ENCODE measurements around the gene SH3RF3.

The SH3RF3 gene

DNA sequence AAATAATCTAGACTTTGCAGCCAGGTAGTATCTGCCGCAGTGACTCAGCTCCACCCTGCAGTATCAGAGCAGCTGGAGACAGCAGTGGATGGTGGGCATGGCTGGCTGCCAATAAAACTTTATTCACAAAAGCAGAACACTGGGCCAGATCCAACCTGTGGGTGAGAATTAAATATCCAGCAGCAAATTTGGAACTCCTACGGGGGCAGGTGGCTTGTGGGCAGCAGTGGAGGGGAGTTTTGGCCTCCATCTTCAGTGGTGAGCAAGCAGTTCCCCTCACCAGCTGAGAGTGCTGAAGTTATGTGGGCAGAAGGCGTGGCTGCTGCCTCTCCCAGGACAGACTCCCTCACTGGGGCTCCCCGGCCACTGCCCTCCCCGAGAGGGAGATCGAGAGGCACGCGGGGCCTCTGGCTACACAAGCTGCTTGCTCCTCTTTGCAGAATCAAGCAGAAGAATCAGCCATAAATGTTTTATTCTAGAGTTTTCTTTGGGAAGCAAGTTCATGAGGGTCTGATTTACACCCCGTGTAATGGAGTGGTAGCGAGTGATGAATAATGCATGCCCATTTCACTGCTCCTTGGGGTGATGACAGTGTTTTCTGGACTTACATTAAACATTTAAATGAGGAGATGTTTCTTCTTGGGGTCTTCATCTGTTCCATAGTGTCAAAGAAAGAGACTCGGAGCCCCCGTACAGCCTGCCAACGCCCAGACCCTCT is 280.5 kb downstream of the SH3RF3 start:
- DNase-seq (ENCODE audit: low read depth in 2 of 2), result no peak

DNA sequence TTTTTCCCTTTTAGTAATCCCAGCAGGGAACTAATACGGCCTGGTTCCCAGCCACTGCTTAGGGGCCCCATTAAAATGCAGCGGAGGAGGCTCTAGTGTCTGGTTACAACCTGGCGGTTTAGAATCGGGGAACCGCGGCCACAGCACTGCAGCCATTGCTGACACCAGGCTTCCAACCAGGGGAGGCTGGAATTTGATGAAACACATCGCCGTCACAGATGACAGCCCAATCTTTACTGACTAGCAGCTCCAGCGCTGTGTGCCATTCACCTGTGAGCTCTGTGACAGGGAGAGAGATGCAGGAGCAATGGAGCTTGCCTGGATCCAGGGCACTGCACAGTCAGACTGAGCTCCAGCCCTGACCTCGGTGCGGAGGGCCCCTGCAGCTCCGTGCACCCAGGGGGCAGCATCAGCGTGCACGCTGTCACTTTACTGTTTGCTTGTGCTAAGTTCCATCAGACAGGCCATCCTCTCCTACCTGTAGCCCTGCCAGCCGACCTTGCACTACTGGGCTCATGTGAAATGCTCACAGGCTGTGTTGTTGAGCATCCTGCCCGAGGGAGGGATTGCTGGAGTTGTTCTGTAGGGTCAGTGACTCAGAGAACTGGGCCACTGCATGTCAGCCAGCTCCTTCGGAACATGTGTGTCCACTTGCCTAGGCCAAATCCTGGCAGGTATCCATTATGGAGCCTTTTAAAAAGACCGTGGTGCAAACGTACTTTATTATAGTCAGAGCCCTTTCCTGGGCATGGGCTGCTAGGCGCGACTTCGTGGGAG is 281.2 kb downstream of the SH3RF3 start:
- DNase-seq (ENCODE audit: low read depth in 2 of 2), result no peak

DNA sequence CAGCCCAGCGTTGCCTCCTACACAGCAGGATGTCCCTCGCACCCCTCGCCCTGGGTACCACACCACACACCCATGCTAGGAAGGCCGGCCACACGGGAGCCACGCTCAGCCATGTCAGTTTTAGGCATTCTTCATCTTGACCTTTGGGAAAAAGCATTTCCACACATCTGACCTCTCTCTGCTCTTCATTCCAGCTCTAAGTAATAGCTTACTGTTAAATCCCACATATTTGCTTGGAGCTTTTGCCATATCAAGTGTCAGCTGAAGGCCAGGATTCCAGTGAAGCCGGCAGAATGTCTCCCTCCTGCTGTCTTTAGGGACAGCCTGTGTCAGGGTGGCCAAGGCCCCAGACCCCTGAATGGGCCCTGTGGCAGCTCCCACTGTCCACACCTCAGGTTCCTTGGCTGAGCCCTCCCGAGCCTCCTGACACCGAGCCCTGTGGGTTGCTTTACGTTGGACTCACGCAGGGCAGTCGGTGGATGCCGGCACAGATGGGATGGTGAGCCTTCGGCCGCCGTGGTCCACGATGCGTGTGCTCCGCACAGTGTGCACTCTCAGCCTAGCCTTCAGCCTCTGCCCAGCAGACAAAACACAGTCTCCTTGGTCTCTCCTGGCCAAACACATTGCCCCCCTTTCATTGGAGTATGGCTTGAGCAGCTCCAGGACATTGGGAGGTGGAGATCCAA is 282.8 kb downstream of the SH3RF3 start:
- no peak for DNase-seq (ENCODE audit: low read depth in 2 of 2)

DNA sequence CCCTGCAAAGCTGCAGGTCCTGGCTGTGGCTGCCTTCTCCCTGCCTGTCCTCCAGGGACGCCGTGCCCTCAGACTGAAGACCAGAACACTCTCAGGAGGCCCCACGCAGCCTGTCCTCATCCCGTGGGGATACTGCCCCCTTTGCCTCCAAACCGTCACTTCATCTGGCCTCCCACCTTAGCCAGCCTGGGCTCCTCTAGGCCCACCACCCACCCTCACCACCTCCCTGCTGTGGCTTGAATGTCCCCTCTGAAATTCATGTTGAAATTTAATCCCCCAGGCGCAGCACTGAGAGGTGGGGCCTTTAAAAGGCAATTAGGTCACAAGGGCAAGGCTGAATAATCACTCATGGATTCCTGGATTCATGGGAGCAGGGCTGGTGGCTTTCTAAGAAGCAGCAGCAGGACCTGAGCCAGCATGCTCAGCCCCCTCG is 286.6 kb downstream of the SH3RF3 start:
- no peak for DNase-seq (ENCODE audit: low read depth in 2 of 2)

DNA sequence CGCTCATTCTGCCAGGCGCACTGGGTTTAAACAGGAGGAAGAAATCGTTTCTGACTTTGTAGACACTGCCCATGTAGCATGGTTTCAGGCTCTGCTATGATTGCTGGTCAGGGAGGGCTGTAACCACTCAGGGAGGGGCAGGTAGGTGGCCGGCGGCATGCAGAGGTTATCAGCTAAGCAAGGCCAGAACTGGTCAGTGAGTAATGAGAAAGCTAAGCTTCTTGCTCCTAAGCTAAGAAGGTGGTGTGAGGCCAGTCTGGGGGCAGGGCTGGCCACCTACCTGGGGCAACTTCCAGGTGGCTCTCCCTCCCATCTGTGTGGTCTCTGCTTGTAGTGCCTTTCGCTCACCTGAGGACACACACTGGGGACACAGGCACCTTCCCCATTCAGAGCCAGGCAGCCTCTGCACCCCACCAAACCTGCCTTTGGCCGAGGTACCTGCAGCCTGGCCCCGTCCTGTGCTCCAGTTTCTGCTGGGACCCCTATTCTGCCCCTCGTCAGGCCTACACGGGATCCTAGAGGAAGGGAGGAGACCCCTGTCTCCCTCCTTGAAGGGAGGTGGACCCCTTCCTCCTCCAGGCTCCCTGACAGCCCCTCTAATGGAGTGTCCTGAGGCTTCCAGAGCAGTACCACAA is 288.8 kb downstream of the SH3RF3 start:
- DNase-seq (ENCODE audit: low read depth in 2 of 2), result no peak

DNA sequence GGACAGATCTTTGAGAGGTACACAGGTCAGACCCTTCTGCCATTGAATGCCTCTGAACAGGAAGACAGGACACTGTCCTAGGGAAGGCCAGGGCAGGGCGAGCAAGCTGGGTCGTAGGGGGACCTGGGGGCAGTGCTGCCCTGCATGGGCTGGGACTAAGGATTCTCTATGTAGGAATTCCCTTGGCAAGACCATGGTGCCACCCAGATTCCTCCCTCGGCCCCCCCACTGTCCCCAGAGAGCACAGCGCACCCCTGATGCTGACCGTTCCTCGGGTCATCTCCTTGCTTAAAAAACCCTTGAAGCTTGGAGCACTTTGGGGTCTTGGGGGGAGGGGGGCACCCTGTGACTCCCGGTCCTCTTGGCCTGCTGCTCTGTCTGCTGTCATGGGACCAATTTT is 289.7 kb downstream of the SH3RF3 start:
- DNase-seq (ENCODE audit: low read depth in 2 of 2), result no peak

DNA sequence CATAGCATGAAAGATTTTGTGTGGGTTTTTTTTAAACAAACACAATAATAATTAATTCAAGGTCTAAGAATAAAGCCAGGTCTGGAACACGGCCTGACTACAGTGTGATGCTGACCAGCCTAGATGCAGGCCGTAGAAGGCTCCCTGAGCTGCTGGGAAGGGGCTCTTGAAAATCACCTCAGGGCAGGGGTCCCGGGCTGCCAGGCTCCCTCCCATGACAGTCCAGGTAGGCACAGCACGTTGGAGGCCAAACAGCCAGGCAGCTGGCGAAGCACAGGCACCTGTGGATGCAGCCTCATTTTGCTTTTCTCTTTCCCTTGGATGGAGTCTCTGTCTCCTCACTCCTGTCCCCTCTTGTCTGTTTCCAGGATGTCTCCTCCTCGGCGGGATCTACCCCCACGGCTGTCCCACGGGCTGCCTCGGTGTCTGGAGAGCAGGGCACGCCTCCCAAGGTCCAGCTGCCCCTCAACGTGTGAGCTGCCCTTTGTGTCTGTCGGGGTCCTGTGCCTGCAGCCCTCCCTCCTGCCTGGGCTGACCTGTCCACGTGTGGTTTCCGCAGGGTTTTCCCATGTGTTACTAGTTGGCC is 290.3 kb downstream of the SH3RF3 start:
- DNase-seq (ENCODE audit: low read depth in 2 of 2), result no peak

DNA sequence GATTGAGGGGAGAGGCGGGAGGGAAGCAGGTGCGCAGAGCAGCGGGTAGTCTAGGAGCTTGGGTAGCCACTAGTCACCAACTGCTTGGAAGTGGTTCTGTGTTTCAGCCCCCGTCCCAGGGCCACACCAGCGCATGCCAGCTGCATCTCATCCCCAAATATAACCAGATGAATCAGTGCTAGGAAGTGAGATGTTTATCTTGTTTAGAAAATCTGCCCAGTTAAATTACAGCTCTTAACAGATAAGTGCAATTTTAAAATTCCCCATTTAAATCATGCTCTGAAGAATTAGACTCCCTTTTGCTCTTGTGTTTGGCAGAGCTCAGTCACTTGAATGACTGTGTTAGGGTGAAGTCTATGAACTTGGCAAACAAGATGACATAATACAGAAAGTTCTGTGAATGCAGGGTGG is 291.0 kb downstream of the SH3RF3 start:
- no peak for DNase-seq (ENCODE audit: low read depth in 2 of 2)

DNA sequence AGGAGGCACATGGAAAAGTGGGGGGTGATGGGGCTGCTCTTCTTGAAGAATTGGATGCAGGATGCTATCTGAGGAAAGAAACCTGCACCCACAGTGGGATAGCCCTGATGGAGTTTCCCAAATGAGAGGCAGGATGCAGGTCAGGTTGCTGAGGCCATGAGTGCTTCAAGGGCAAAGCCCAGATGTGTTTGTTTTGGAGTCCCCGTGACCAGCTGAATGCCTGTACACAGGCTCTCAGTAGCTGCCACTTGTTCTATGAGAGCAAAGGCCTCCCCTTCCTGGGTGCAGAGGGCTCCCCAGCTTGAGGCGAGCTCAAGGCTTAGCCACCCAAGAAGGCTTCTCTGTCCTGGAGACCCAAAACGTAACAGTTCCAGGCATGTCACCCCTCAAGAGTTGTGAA is 292.1 kb downstream of the SH3RF3 start:
- DNase-seq (ENCODE audit: low read depth in 2 of 2), result no peak

DNA sequence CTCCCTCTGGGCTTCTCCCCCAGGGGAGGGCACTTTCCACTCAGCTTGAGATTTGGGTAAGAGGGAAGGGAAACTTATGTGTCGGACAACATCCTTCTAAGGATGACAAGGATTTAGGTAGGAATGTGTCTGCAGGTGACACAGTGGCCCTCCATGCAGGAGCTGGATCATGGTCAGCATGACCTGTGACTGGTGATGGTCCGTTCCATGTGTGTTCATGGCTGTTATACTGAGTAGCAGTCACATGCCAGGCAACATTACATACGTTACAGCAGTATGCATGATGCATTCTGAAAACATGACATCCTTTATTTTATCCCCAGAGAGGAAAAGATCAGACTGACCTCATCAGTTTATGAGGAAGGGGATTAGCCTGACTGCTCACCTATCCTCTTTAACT is 292.6 kb downstream of the SH3RF3 start:
- no peak for DNase-seq (ENCODE audit: low read depth in 2 of 2)

DNA sequence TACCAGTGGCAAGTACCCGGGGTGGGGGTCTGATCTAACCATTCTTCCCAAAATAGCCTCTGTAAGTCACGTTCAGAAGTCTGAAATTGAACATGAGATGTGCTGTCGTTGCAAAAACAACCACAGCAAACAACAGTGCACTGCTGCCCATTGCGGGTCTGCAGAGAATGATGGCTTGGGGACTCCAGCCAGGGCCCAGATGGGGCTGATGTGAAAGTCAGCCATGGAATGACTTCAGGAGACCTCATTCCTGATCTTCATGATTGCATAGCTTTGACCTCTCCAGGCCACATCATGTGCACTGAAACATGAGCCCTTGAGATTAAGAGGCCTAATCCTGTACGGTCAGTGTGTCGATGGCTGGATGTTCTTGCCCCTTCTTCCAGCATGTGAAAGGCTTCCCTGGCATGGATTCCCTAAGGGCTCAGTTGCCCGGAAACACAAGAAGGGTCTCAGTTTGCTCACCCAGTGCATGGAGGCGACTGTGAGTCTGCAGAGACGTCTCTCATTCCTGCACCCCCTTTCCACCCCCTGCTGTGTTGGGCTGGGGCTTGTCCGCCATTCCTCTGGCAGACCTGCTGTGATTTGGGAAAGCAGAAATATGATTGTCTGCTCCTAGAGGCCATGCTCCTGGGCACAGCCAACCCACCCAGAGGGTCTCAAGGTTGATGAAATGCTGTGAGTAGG is 293.2 kb downstream of the SH3RF3 start:
- DNase-seq (ENCODE audit: low read depth in 2 of 2), result no peak

DNA sequence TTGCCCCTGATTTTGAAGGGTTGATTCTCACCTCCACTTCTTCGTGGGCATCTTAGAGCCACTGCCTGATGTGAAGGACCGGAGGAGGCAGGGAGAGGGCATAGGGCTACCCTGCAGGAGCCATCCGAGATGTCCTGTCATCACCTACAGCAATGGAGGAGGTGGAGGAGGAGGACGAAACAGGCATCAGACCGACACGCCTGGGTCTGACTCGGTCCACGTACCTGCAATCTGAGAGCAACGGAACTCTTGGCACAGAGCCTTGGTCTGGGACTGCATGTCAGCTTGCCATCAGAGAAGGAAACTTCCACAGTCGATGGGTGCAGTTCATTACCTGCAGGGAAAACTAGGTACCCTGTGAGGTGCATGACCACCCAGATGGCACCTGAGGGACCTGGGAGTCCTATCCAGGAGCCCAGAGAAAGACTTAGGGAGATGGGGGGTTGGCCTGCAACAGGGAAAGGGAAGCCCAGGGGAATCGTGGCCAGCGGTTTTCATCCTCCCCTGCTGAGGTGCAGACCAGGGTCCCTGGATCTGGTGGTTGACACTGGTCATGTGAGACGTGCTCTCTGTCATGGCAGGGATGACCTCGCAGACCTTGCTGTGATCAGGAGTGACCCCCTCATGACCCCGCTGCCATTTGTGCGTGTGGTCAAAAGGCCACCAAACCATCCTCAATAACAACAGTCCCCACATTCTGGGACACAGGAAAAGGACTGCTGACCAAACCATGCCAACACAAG is 293.9 kb downstream of the SH3RF3 start:
- no peak for DNase-seq (ENCODE audit: low read depth in 2 of 2)

DNA sequence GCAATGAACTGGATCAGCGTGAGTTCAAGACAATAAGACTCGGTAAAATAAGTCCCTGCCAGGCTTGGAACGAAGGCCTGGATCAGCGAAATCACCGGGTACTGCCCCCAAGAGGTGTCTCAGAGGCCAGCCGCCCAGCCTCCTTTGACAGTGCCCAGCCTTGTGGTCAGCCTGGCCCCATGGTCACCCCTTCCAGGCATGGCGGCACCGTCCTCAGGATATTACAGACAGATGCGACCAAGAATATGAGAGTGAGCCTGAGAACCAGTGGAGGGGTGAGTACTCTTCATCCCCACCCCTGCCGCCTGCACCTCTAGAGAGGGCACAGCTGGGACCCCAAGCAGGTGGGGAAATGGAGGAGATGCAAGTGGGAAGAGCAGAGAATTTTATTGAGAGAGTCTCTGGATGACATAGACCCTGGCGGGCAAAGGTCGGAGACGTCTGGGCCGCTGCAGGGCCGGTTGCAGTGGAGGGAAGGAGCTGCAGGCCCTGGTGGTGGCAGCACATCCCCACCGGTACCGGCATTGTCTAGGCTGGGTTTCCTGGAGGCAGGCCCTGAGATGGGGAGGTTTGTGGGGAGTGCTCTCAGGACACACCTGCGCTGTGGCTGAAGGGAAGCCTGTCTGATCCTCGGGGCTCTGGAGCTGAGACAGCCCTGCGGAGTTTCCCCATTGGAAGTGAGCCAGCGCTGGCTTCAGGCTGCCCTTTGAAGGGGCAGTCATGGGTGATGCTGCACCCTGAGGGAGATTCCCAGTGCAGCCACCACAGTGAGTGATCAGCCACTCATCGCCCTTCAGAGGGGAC is 294.8 kb downstream of the SH3RF3 start:
- no peak for DNase-seq (ENCODE audit: low read depth in 2 of 2)

DNA sequence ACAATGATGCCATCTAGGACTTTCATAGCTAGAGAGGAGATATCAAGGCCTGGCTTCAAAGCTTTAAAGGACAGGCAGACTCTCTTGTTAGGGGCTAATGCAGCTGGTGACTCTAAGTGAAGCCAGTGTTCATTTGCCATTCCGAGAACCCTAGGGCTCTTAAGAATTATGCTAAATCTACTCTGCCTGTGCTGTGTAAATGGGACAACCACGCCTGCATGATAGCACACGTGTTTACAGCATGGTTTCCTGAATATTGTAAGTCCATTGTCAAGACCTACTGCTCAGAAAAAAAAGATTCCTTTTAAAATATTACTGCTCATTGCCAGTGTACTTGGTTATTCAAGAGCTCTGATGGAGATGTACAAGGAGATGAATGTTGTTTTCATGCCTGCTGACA is 296.4 kb downstream of the SH3RF3 start:
- DNase-seq (ENCODE audit: low read depth in 2 of 2), result no peak

DNA sequence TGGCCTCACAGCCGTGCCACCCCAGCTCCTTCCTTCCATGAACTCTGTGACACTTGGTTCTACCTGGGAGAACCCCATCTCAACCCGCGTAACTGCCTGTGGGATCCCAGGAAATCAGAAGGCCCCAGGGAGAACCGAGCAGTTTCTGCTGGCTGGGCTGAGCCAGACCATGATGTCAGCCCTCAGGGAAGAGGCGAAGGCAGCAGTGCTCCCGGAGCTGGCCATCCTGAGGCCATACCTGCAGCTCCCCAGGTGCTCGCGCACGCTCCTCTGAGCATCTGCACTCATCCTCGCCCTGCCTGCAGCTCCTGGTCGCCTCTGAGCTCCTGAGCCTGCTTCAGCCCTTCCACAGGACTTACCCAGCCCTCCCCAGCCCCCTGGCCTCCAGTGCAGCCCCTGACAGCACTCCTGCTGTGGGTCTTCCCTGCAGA is 298.7 kb downstream of the SH3RF3 start:
- no peak for DNase-seq (ENCODE audit: low read depth in 2 of 2)

DNA sequence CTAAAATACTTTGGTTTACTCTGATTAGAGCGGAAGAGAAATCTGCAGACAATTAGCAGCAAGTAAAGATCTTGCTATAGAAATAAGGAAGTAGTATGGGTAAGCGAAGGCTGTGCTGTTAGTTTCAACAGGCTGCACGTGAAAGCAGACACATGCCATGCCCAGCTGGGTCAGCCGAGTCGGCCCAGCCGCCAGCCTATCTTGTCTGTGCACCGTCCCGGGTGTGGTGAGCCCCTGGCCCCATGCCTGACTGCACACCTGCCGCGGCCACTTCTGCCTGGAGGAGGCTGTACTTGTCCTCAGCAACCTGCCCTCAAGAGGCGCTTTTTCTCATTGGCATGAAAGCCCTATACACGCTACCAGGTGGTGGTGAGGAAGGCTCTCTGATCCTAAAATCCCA is 299.3 kb downstream of the SH3RF3 start:
- no peak for DNase-seq (ENCODE audit: low read depth in 2 of 2)

DNA sequence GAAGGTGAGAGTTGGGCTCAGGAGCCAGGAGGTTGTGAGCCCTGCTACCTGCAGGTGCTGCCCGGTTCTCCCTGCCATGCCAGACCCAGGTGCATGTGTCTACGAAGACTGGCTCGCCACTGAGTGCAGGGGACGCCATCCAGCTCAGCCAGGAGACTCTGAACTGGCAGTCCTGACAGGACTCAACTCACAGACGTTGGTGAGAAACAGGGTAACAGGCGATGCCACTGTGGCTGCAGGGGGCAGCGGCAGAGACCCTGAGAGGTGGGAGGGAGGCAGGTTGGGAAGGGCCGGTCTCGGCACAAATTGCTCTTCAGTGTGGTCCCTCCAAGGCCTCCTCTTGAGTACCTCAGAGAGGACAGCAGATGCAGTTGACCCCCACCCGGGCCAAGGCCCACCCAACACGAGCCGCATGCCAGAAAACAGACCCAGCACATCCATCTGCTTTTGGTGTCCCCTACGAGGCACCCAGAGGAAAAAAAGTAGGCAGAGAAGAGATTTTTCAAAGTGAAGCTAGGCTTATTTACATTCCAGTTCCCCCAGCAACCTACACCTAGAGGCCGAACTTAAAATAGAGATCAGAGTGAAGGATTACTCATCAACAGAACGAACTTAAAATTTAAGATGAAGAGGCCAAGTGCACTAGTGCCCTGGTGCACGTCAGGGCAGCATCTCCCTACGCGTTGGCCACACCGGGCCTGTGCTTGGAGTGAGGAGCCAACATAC is 300.0 kb downstream of the SH3RF3 start:
- DNase-seq (ENCODE audit: low read depth in 2 of 2), result no peak

DNA sequence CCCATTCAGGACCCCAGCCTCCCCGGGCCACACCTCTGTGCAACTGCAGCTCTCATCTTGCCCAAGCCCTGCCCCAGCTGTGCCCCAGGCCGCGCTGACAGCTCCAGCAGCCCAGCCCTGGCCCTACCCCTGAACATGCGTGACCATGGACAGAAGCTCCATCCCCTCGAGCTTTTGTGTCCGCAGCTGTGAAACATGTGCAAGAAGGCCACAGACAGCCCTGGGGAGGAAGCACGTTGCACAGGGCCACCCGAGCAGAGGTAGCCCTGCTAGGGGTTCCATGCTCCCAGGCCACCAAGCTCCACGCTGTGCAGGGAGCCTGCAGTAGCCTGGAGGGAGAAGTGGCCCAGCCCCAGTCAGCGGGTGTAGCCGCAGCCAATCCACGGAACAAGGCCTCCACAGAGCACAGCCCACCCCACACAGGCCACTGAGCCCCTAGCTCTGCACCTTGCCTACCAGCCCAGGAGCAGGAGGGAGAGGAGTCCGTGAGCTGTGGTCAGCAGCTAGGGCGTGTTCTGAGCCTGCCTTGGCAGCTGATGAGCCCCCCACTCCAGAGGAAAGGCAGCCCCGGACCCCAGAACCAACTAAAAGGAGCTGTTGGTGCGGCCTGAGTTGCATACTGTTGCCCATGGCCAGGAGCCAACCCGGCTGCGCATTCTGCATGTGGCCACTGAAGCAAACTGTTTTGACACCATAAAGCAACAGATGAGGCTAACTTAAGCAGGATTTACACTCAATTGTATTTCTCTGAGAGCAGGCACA is 300.7 kb downstream of the SH3RF3 start:
- no peak for DNase-seq (ENCODE audit: low read depth in 2 of 2)

DNA sequence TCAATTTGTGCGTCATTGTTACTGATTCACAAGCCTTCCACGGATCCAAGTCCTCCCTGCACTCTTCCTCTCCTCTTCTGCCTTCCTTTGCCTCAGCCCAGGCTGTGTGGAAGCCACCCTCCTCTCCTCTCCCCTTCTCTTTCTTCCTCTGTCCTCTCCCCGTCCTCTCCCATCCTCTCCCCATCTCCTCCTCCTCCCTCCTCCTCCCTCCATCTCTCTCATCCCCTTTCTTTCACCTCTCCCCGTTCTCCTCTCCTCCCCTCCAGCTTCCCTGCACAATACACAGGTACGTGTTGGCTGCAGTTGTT is 301.3 kb downstream of the SH3RF3 start:
- DNase-seq (ENCODE audit: low read depth in 2 of 2), result no peak

Measured in stimulated activated CD8-positive, alpha-beta memory T cell treated with anti-CD3 and anti-CD28 coated beads, Interleukin-7, amount 100 ng/mL, for 4 hours (primary cell).